Measurements from ENCODE around the gene ADSS1.

ADSS1 gene

DNA sequence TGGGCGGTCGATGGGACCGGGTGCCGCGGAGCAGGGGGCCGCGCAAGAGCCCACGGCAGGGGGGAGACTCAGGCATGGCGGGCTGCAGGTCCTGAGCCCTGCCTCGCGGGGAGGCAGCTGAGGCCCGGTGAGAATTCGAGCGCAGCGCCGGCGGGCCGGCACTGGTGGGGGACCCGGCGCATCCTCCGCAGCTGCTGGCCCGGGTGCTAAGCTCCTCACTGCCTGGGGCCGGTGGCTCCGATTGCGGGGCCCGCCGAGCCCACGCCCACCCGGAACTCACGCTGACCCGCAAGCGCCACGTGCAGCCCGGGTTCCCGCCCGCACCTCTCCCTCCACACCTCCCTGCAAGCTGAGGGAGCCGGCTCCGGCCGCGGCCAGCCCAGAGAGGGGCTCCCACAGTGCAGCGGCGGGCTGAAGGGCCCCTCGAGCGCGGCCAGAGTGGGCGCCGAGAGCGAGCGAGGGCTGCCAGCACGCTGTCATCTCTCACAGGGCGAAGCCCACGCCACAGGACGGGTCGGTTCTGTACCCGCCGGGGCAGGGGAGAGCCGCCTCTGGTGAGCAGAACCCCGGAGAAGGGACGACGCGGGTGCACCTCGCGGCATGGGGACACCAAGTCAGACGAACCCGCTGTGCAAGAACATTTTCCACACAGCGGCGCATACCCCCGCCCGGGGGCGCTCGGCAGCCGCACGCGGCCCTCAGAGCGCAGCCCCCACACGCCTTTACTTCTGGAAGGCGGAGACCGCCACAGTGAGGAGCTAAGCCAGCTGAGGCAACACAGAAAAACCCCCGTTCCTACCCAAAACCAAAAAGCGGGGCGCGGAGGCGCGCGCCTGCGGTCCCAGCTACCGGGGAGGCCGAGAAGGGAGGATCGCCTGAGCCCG is 27.8 kb downstream of the ADSS1 start:
- no peaks in the 10 kb centered on the region for H3K9me2 ChIP-seq (replicated peaks; ENCODE audit: low read depth, low read length)

DNA sequence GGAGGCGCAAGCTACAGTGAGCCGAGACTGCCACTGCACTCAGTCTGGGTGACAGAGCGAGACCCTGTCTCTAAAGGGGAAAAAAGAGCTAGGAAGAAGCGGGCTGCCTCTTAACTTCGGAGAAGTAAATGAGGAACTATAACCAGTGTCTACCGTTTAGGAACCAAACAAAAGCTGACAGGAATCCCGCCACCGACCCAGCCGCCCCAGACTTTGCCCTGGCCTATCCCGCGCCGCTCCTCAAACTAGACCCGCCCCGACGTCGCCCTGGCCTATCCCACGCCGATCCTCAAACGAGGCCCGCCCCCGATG is 28.4 kb downstream of the ADSS1 start:
- no peak for TF ChIP-seq EZH2phosphoT487 (IDR thresholded peaks at IDR 0.05; ENCODE audit: borderline replicate concordance)
- no peak for TF ChIP-seq CTCF (conservative IDR thresholded peaks at IDR 0.05; ENCODE audit: low read length)
- Histone ChIP-seq H3K36me3 (ENCODE audit: insufficient read depth, low read length) (peaks cover 13% of the 10 kb centered on the region; the same call in 1 of the 2 replicates), H3K9ac (ENCODE audit: low read depth, low read length, poor library complexity, severe bottlenecking) (peak overlapping the region; percentile 98), H3K9me3 (ENCODE audit: insufficient read depth, low read depth, low read length) (no peaks in the 10 kb centered on the region), H3K27me3 (ENCODE audit: insufficient read depth, low read length, poor library complexity, severe bottlenecking) (no peaks in the 10 kb centered on the region), H3K4me3 (ENCODE audit: low read length, poor library complexity, severe bottlenecking) (peak overlapping the region; percentile 98), H2AFZ (ENCODE audit: low read length) (peak overlapping the region; percentile 100), H3K79me2 (ENCODE audit: insufficient read depth, low read length) (peaks cover 44% of the 10 kb centered on the region), H3K9me2 (replicated peaks; ENCODE audit: low read depth, low read length) (no peaks in the 10 kb centered on the region), H4K20me1 (ENCODE audit: insufficient read depth, low read length, poor library complexity, severe bottlenecking) (peaks cover 41% of the 10 kb centered on the region), H3K4me2 (ENCODE audit: low read depth, low read length, poor library complexity, severe bottlenecking) (peak overlapping the region; percentile 93), H3K4me1 (ENCODE audit: insufficient read depth, low read length, poor library complexity, severe bottlenecking) (peaks cover 42% of the 10 kb centered on the region), H3F3A (ENCODE audit: low read depth) (no peaks in the 10 kb centered on the region)

More for the DNA sequence above, 27.8 kb downstream of the ADSS1 start:
- Histone ChIP-seq H3K9ac (ENCODE audit: low read depth, low read length, poor library complexity, severe bottlenecking) (peak overlapping the region; percentile 98), H3K4me2 (ENCODE audit: low read depth, low read length, poor library complexity, severe bottlenecking) (peak overlapping the region; percentile 93), H2AFZ (ENCODE audit: low read length) (peak overlapping the region; percentile 100), H3F3A (ENCODE audit: low read depth) (no peaks in the 10 kb centered on the region), H3K4me3 (ENCODE audit: low read length, poor library complexity, severe bottlenecking) (peak overlapping the region; percentile 98), H4K20me1 (ENCODE audit: insufficient read depth, low read length, poor library complexity, severe bottlenecking) (peaks cover 36% of the 10 kb centered on the region), H3K79me2 (ENCODE audit: insufficient read depth, low read length) (peaks cover 38% of the 10 kb centered on the region), H3K27me3 (ENCODE audit: insufficient read depth, low read length, poor library complexity, severe bottlenecking) (no peaks in the 10 kb centered on the region), H3K9me3 (ENCODE audit: insufficient read depth, low read depth, low read length) (no peaks in the 10 kb centered on the region), H3K36me3 (ENCODE audit: insufficient read depth, low read length) (peaks cover 9% of the 10 kb centered on the region; the same call in 1 of the 2 replicates), H3K4me1 (ENCODE audit: insufficient read depth, low read length, poor library complexity, severe bottlenecking) (peaks cover 36% of the 10 kb centered on the region)
- TF ChIP-seq EZH2phosphoT487 (IDR thresholded peaks at IDR 0.05; ENCODE audit: borderline replicate concordance): no peak
- peak; percentile 70 for TF ChIP-seq CTCF (conservative IDR thresholded peaks at IDR 0.05; ENCODE audit: low read length)

- Histone ChIP-seq H3K4me1 (ENCODE audit: insufficient read depth, low read length, poor library complexity, severe bottlenecking) (peaks cover 47% of the 10 kb centered on the region), H3K9me2 (replicated peaks; ENCODE audit: low read depth, low read length) (no peaks in the 10 kb centered on the region), H3F3A (ENCODE audit: low read depth) (no peaks in the 10 kb centered on the region), H3K4me3 (ENCODE audit: low read length, poor library complexity, severe bottlenecking) (peak within 1 kb of the TSS; percentile 98), H3K4me2 (ENCODE audit: low read depth, low read length, poor library complexity, severe bottlenecking) (peak within 1 kb of the TSS; percentile 99), H3K9ac (ENCODE audit: low read depth, low read length, poor library complexity, severe bottlenecking) (peak within 1 kb of the TSS; percentile 98), H3K36me3 (ENCODE audit: insufficient read depth, low read length) (peaks cover 18% of the 10 kb centered on the region; the same call in 1 of the 2 replicates), H3K27me3 (ENCODE audit: insufficient read depth, low read length, poor library complexity, severe bottlenecking) (no peaks in the 10 kb centered on the region), H2AFZ (ENCODE audit: low read length) (peak within 1 kb of the TSS; percentile 100), H3K9me3 (ENCODE audit: insufficient read depth, low read depth, low read length) (no peaks in the 10 kb centered on the region), H3K79me2 (ENCODE audit: insufficient read depth, low read length) (peaks cover 49% of the 10 kb centered on the region), H4K20me1 (ENCODE audit: insufficient read depth, low read length, poor library complexity, severe bottlenecking) (peaks cover 47% of the 10 kb centered on the region)
- TF ChIP-seq EZH2phosphoT487 (IDR thresholded peaks at IDR 0.05; ENCODE audit: borderline replicate concordance) (no peak), CTCF (conservative IDR thresholded peaks at IDR 0.05; ENCODE audit: low read length) (no peak)
These were observed 28.9 kb downstream of the ADSS1 start, which contains the start of gene SIVA1 for GRCh38 chr14:104752735-104753527. TSS of gene SIVA1 (plus strand) at chr14:104753147. CDS start at chr14:104753202, 55 bp downstream.

Data from Loucy (cell line).